Gastroesophageal sphincter (tissue), 4 donors: ENCODE measurements around the gene LDLRAD3. TPM values are rescaled to one million over a fixed set of nuclear protein-coding genes. Genes with fewer than 3 reads are reported as not detected.

Experiments used
- ATAC-seq: fragments of 150-250 bp; one replicate; pipeline ENCODE4 v1.9.1; 2016; ENCODE audit warnings: mild to moderate bottlenecking, moderate library complexity
- H3K27ac ChIP-seq, 4 donors: fragments of 200-600 bp; sonication (generic) in 3 of 4; 1 replicate in 3 of 4; 2 replicates in 1 of 4; pipeline ENCODE4 v1.5.1; 2016 to 2019
- H3K27me3 ChIP-seq: fragments of 200-600 bp; sonication (generic); one replicate; pipeline ENCODE4 v1.5.1; 2019
- H3K36me3 ChIP-seq, 2 donors: fragments of 200-600 bp; sonication (generic); one replicate each; pipeline ENCODE4 v1.5.1; 2019; ENCODE audit warnings: control low read depth in 1 of 2
- H3K4me1 ChIP-seq, 3 donors: fragments of 200-600 bp; sonication (generic); 1 replicate in 2 of 3; 2 replicates in 1 of 3; pipeline ENCODE4 v1.5.1; 2016 to 2019; ENCODE audit warnings: control low read depth in 2 of 3
- H3K4me3 ChIP-seq, 2 donors: fragments of 200-600 bp; sonication (generic); one replicate each; pipeline ENCODE4 v1.5.1; 2019; ENCODE audit warnings: mild to moderate bottlenecking in 1 of 2, moderate library complexity in 1 of 2
- H3K9me3 ChIP-seq, 3 donors: fragments of 200-600 bp; sonication (generic); one replicate each; pipeline ENCODE4 v1.5.1; 2017 to 2019; ENCODE audit warnings: control low read depth in 2 of 3
- CTCF ChIP-seq, 4 experiments: fragments of 200-600 bp in 2 of 4; fragments of 450-650 bp in 2 of 4; sonication (generic) in 1 of 4; IDR thresholded peaks; one replicate each; pipeline ENCODE4 v1.5.1; 2017 to 2019; ENCODE audit warnings: antibody characterized with exemption in 4 of 4, mild to moderate bottlenecking in 2 of 4, moderate library complexity in 2 of 4
- EP300 ChIP-seq: sonication (generic); formaldehyde crosslinking; IDR thresholded peaks from one replicate; pipeline ENCODE4 v1.6.1; 2017; ENCODE audit warnings: antibody characterized with exemption, mild to moderate bottlenecking
- POLR2A ChIP-seq, 2 donors: fragments of 450-650 bp; IDR thresholded peaks; one replicate each; pipeline ENCODE4 v1.6.1; 2017; ENCODE audit warnings: antibody characterized with exemption in 2 of 2, mild to moderate bottlenecking in 2 of 2, moderate library complexity in 1 of 2
- POLR2AphosphoS5 ChIP-seq: sonication (generic); formaldehyde crosslinking; IDR thresholded peaks from one replicate; pipeline ENCODE4 v1.6.1; 2017; ENCODE audit warnings: antibody characterized with exemption
- WGBS, 2 donors: methylation state at CpG; one replicate each; pipeline ENCODE4 v1.1.5; 2018; ENCODE audit warnings: low coverage in 1 of 2; 5-methylcytosine and 5-hydroxymethylcytosine counted together
- total RNA-seq, 4 donors: library from RNA; depleted of rRNA; stranded (reverse); fragments of >200 nt; gene quantifications; one replicate each; pipeline ENCODE4 v1.1.0, GENCODE V29; 2016

The LDLRAD3 gene
- total RNA-seq, 4 donors from 2014 or later = 4.0 to 8.9 (median 7.2) TPM

- WGBS, 2 donors = 38 to 56% methylated on average over 4 to 5 of the region's 5 CpGs
- TF ChIP-seq POLR2A (IDR thresholded peaks at IDR 0.05) (no peak), CTCF (IDR thresholded peaks at IDR 0.05) (no peak), POLR2AphosphoS5 (no peak), EP300 (no peak)
Measured at GRCh38 chr11:36162883-36163434, 219.1 kb downstream of the LDLRAD3 start.

GRCh38 chr11:36164506-36165250 is 220.8 kb downstream of the LDLRAD3 start:
- 56 to 83% methylated on average over 6 of the region's 6 CpGs for WGBS, 2 donors
- H3K4me1 ChIP-seq = peaks cover 0 to 6% (median 0%) of the 10 kb centered on the region in 3 donors
- no peak for ATAC-seq
- no peaks in the 10 kb centered on the region for H3K27me3 ChIP-seq
- no peaks in the 10 kb centered on the region for H3K9me3 ChIP-seq
- no peaks in the 10 kb centered on the region for H3K36me3 ChIP-seq
- no peak overlapping the region for H3K27ac ChIP-seq
- H3K4me3 ChIP-seq = no peak overlapping the region
- TF ChIP-seq POLR2AphosphoS5 (no peak), EP300 (no peak)

More at GRCh38 chr11:36162883-36163434, 219.1 kb downstream of the LDLRAD3 start:
- no peaks in the 10 kb centered on the region for H3K9me3 ChIP-seq
- no peak overlapping the region for H3K4me3 ChIP-seq
- H3K36me3 ChIP-seq = no peaks in the 10 kb centered on the region
- H3K27ac ChIP-seq = no peak overlapping the region
- H3K27me3 ChIP-seq = no peaks in the 10 kb centered on the region
- ATAC-seq = no peak
- peaks cover 0 to 6% (median 0%) of the 10 kb centered on the region in 3 donors for H3K4me1 ChIP-seq

GRCh38 chr11:36165621-36166397 is 221.9 kb downstream of the LDLRAD3 start:
- Histone ChIP-seq H3K4me1 (peaks cover 0 to 6% (median 0%) of the 10 kb centered on the region in 3 donors), H3K9me3 (no peaks in the 10 kb centered on the region), H3K36me3 (no peaks in the 10 kb centered on the region), H3K4me3 (no peak overlapping the region), H3K27me3 (no peaks in the 10 kb centered on the region), H3K27ac (no peak overlapping the region)
- TF ChIP-seq EP300 (no peak), CTCF (IDR thresholded peaks at IDR 0.05) (no peak), POLR2AphosphoS5 (no peak), POLR2A (IDR thresholded peaks at IDR 0.05) (no peak)
- 63 to 66% methylated on average over 3 of the region's 3 CpGs for WGBS, 2 donors
- no peak for ATAC-seq

GRCh38 chr11:36167073-36167472 is 223.2 kb downstream of the LDLRAD3 start:
- H3K4me1 ChIP-seq = peaks cover 0 to under 1% (median 0%) of the 10 kb centered on the region in 3 donors
- H3K27me3 ChIP-seq = no peaks in the 10 kb centered on the region
- H3K9me3 ChIP-seq = peaks cover 0 to 7% (median 0%) of the 10 kb centered on the region in 3 donors
- H3K27ac ChIP-seq = no peak overlapping the region
- no peak for ATAC-seq
- WGBS, 2 donors = 86 to 91% methylated on average over 3 to 4 of the region's 4 CpGs
- no peak overlapping the region for H3K4me3 ChIP-seq
- no peak for TF ChIP-seq EP300
- no peak for TF ChIP-seq POLR2AphosphoS5
- TF ChIP-seq CTCF (IDR thresholded peaks at IDR 0.05) = no peak
- no peak for TF ChIP-seq POLR2A (IDR thresholded peaks at IDR 0.05)
- no peaks in the 10 kb centered on the region for H3K36me3 ChIP-seq

GRCh38 chr11:36167729-36168128 is 223.9 kb downstream of the LDLRAD3 start:
- peaks cover 0 to 7% (median 0%) of the 10 kb centered on the region in 3 donors for H3K9me3 ChIP-seq
- no peaks in the 10 kb centered on the region for H3K36me3 ChIP-seq
- TF ChIP-seq POLR2A (IDR thresholded peaks at IDR 0.05) (no peak), CTCF (IDR thresholded peaks at IDR 0.05) (no peak), POLR2AphosphoS5 (no peak), EP300 (no peak)
- no peak overlapping the region for H3K4me3 ChIP-seq
- H3K27ac ChIP-seq = no peak overlapping the region
- ATAC-seq = no peak
- 93 to 98% methylated on average over 3 to 6 of the region's 6 CpGs for WGBS, 2 donors
- no peaks in the 10 kb centered on the region for H3K27me3 ChIP-seq
- no peaks in the 10 kb centered on the region for H3K4me1 ChIP-seq
